HG03139 (cell line): ENCODE data around the gene IPCEF1.
"Not testable (repeated sequence)": the region's sequence is repeated elsewhere in the genome, so short reads cannot be mapped to it uniquely, and the experiment has no call there.

ENCODE experiments used
- ATAC-seq: cut with Tn5 transposase; IDR thresholded peaks from one replicate; pipeline ENCODE4 v1.9.1; 2021; ENCODE audit not compliant: unreplicated experiment

Gene IPCEF1

DNA sequence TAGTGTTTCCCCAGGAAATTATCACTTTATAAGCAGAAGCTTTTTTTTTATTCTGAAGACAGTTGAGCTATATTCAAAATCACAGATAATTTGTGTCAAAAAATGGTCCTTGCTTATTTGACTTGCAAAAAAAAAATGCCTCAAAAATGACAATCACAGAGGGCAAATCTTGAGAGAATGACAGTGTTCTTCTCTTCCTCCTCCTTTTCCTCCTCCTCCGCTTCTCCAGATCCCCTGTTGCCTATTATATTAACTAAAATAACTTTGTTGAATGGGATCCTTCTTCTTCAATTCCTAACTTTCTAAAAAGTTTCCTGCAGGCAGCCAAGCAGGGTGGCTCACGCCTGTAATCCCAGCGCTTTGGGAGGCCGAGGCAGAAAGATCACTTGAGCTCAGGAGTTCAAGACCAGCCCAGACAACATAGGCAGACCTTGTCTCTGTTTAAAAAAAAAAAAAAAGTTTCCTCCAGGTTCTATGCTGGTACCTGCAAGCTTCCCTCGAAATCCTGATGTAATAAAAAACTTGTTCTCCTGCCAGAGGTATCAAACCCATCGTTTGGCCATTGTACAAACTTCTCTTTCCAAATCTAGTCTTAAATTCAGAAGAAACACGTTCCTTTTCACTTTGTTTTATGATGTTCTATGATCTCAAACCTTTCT, 128.6 kb downstream of the IPCEF1 start:
- ATAC-seq: no peak

DNA sequence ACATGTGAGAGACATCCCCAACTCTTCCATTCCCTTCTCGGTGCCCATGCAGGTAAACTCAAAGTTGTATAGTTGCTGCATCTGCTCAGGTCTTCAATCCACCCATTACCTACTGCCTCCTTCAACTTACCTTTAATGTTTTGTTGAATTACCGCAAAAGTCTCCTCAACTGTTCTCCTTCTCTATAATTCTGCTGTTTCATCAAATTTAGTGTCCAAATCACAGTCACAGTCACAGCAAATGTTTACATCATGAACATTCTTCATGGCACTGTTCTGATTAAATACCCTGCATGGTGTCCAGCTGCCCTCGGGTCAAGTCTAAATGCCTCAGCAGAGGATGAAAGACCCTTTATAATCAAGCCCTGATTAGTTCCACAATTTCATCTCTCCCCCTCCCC, 130.1 kb downstream of the IPCEF1 start:
- no peak for ATAC-seq

DNA sequence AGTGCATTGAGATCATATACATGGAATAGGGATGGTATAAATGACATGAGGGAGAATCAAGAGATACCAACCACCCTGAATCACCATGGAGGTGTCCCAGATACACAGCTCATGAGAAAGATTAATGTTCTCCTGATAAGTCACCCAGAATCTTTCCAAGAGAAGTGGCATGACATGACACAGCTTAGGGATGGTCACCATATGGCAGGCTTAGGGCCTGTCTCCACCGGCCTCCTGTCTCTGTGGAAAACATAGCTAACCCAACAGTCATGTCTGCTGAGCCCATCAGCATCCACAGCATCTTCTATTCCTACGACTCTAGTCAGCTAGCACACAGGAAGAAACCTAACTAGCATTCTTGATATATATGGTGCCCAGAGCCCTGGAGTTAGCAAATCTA, 133.3 kb downstream of the IPCEF1 start:
- no peak for ATAC-seq

DNA sequence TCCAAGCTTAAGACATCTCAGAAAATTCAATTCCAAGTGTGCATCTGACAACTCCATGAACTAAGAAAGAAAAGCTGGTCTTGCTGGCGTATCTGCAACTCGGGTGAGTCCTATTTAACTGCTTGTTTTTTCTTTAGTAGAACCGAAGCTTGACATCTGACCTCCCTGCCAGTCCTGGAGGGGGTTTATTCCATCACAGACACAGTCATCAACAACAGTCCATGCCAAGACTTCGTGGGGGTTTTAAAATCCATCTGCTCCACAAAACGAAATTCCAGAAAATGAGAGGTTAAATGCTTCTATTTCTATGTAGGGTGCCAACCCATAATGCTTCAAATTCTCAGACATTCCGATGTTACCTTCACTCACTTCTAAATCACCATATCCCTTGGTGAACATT, 133.9 kb downstream of the IPCEF1 start:
- no peak for ATAC-seq

DNA sequence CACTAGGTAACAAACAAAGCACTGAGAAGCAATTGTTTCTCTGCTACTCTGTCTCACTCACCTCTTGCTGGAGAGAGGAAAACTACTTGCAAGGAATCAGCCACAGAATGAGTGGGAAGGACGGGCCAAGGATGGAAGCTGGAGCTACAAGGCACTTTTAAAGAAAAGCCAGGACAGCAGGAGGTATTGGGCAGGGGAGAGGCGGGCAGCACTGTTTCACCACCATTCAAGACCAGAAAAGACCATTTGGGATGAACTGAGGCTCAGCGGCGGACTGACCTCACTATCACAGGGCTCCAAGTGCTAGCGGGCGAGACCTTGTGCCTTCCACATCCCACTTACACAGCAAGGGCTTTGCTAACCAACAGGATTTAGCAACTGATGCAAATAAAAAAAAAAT, 137.4 kb downstream of the IPCEF1 start:
- no peak for ATAC-seq

DNA sequence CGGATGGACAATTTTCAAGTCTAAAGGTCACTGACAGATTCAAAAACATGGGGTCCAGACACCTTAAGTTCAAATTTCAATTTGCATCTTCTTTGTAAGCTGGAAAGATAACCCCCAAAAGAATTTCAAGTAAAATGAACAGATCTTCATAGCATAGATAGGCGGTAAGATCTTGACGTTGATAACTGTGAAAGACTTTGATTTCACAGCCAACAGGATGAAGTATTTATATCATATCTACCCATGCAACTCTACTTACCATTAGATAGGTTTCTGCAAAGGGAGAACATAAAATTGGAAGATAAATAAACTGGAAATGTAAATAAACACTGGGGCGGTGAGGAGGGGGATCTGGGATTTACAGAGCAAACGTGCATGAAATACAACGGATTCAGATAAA, 137.8 kb downstream of the IPCEF1 start:
- ATAC-seq: no peak

DNA sequence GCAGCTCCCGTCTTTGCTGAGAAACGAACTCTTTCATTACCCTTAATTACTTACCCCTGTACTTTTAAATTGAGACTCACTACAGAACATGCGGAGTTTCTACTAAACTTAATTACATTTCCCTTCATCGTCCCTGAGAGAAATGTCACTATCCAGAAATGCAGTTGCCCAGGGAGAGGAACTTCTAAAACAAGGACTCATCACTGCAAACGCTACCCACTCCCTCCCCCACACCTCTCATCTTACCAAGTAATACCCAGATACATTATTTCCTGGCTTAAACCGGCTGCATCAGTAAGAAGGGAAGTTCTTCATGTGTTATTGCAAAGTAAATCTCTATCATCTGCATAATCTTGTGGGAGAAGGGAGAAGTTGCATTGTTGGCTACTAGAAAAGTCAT, 138.3 kb downstream of the IPCEF1 start:
- ATAC-seq: no peak

DNA sequence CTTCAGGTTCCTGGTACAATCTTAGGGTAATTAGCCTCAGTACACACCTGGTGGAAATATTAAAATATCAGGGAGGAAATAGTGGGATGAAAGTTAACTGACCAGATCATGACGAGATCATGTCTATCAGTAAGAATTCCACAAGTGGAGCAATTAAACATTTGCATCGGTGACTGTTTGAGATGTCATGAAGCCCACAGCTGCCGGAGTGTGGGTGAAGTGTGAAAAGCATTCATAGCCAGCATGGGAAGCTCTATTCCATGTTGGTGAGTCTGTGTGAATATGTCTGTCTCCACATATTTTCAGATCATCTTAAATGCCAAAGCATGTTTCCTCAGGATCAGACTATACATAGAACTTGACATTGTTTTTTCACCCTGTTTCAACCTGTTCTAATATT, 142.8 kb downstream of the IPCEF1 start:
- ATAC-seq: no peak

DNA sequence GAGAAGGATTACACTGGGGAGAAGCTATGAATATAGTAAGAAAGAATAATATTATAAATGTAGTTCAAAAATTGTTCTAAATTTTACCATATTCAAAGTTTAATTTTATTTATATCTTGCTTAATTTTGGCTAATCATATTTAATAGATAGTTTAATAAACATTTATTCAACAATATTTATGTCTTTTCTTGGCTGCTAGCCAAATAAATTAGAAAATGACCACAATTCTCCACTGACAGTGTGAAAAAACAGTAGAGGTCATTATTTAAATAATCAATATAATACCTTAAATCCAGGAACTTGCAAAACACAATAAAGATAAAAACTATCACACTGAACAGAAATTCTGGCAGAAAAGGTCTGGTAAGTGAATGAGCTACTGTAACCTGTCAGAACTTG, 145.9 kb downstream of the IPCEF1 start:
- ATAC-seq: no peak

DNA sequence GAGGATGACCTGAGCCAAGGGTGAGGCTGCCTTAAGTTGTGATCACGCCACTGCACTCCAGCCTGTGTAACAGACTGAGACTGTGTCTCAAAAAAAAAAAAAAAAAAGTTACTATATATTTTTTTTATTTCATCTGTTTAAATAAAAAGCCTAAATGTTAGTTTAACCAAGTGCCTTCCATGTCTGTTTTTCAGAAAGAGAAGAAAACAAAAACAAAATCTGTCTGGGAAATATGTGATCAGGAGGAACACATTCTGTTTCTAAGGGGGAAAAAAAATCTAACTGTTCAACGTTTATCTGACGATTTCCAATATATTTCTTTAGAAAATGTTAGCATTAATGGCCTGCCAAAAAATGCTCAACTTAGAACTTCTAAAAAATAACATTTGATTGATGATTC, 147.0 kb downstream of the IPCEF1 start:
- ATAC-seq: no peak

DNA sequence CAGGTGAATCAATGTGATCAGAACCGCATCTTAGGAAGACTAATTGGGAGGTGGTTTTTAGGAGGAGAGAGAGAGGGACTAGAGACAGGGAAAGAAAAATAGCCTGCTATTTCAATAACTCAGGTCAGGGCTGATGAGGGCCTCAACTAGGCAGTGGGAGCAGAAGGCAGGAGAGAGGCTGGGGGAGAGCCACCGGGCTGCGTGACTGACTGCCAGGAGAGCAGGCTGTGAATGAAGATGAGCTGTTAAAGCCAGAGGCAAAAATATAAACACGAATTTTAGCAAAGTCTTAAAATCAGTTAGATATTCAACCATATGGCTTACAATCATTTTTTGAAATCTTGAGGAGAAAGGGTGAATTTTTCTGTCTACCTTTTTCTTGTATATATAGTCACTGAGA, 149.6 kb downstream of the IPCEF1 start:
- ATAC-seq: no peak

DNA sequence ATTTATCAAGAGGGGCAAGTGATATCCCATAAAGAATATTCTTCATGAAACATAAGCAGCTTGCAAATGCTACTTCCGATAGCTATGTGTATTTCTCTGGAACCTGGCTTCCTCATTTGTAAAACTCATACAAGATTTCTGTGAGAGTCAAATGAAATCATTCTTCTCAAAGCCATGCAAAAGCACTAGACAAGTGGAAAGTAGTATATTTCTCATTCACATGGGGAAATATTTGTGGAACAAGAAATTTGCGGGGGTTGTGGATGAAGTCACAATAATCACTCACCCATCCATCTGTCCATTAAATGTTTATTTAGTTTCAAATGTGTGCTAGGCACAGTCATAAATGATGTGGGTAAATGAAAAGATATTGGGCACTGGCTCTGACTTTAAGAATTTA, 150.5 kb downstream of the IPCEF1 start:
- ATAC-seq: no peak

DNA sequence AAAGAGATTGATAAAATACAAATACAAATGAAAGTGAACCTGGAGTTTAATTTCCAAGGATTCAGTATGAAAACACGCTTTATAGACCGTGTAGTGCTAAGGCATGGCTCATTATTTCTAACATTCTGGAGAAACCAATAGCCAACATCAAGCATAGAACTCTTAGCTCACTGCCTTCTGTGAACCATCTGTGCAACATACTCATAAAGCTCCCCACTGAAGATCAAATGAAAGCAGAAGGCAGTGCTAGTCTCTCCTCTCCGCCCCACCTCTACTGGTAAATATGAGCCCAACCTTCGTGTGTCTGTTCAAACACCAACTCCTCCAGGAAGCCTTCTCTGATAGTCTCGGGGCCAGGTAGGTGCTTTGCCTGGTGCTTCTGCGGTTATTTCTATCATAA, 153.6 kb downstream of the IPCEF1 start:
- no peak for ATAC-seq

DNA sequence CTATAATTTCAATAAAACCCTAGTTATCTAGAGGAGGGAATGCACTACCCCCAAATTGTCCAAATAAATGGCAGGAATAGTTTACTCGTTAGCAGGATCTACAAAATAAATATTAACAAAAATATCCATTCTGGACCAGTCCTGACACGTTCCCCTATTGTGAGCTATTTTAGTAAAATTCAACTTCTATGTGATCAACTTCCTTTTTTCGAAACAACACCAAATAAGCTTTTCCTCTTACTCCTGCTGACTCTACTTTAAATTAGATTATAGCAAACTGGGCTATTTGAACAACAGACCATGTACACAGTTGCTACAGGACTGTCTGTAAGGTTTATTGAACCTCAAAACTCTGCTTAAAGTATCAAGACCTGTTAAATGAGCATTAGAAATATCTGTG, 154.3 kb downstream of the IPCEF1 start:
- no peak for ATAC-seq

DNA sequence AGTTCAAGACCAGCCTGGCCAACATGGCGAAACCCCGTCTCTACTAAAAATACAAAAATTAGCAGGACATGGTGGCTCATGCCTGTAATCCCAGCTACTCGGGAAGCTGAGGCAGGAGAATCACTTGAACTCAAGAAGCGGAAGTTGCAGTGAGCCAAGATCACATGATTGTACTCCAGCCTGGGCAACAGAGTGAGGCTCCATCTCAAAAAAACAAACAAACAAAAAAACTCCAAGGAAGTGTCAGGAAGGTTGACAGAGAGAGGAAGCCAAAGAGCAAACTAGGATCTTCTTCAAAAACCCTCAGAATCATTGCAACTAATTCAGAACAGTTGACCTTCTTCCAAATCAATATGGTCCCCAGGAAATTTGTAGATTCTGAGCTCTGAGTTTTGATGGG, 154.9 kb downstream of the IPCEF1 start:
- ATAC-seq: not testable (repeated sequence)

DNA sequence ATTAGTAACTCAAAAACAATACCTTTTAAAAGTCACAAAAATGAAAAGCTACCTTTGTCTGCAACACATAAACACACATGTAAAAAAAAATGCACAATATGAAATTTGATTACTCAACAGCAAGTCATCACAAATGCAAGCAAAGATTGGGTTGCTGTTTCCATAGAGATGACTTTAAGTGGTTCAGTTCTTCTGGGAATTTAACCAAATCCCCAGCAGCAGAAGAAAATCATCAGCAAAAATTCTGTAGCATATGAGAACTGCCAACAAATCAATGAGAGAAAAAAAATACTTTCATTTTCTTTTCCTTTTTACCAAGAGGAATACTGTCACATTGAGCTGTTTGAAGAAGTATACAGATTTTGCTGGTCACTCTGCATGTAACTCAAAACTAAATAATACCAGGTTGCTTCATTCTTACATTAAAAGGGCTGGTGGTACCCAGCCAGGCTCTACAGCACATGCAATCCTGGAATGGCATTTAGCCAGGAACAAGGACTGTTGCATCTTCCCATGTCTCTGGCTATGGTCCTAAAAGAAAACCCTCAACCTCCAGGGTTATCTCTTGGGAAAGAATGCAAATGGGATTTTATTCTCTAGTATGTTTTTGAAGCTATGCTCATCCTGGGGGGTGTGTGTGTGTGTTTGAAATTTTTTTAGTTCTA, 159.3 kb downstream of the IPCEF1 start:
- no peak for ATAC-seq

DNA sequence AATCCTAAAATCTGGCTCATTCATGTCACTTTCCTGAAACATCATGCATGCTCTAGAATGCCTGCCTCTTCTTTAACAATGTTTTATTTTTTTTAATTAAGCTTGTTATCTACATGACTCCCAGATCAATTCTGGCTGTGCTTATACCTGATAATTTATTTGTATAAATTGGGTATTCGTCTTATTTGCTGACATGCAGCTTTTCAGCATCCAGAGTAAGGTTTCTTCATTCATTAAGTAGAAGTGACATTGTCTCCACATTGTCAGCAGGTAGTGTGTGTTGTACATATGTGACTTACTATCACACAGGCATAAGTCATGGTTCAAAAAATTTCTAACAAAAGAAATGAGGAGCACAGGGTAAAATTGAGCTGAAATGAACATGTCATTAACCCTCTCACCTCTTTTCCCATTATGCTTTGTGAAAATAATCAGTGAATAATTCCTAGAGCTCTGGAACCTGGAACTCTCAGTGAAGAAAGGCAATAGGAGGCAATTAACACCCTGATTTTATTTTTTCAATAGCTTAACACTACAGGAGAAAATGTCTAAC, 160.2 kb downstream of the IPCEF1 start:
- no peak for ATAC-seq

DNA sequence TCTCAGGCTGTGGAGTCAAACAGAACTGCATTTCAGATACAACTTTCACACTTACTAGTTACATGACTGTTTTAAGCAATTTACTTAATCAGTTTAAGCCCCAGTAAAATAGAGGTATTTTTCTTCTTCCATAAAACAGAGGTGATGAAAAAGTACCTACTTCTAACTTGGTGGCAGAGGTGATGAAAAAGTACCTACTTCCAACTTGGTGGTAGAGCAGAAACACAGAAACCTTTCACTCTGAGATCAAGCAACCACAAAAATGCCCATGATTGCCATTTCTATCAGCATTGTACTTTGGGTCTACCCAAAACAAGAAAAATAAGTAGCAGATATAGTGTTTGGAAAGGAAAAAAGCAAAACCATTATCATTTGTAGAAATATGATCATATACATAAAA, 168.9 kb downstream of the IPCEF1 start:
- ATAC-seq: no peak

DNA sequence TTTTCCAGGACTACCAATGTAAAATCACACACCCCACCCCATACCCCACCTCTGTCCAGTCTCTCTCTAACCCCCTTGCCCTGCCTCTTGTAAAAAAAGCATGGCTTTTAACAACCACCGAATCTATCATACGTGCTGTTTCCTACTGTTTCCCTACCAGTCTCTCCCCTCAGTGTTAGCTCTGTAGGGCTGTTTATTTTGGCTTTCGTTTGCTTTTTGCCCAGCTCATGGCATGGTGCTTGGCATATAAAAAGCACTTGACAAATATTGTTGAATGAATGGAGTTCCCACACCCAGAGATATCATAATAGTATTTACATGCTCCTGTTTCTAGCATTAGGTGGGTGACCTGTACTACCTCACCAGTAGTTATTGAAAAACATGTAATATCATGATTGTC, 169.4 kb downstream of the IPCEF1 start:
- no peak for ATAC-seq

DNA sequence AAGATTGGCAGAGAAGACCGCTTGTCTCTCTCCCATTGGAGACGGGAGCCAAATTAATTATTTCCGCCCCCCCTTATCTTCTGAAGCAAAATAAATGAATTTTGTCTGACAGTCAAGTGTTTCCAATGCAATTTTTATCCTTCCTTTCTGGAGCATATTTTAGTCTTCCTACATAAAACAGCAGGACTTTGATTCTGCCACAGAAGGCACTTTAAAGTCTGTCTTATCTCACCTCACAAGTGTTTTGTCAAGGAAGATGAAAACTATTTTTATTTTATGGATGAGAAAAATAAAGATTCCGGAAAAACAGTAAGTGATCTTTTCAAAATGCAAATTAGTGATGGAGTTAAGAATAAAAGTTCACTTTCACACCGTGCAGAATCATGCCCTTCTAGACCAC, 177.2 kb downstream of the IPCEF1 start:
- ATAC-seq: no peak

DNA sequence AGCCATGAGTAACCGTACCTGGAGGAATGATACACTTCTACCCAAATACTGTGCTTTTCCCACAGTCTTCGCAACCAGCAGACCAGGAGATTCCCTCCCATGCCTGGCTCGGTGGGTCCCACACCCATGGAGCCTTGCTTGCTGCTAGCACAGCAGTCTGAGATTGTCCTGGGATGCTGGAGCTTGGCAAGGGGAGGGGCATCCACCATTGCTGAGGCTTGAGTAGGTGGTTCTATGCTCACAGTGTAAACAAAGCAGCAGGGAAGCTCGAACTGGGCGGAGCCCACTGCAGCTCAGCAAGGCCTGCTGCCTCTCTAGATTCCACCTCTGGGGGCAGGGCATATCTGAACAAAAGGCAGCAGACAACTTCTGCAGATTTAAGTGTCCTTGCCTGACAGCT, 184.2 kb downstream of the IPCEF1 start:
- ATAC-seq: not testable (repeated sequence)

DNA sequence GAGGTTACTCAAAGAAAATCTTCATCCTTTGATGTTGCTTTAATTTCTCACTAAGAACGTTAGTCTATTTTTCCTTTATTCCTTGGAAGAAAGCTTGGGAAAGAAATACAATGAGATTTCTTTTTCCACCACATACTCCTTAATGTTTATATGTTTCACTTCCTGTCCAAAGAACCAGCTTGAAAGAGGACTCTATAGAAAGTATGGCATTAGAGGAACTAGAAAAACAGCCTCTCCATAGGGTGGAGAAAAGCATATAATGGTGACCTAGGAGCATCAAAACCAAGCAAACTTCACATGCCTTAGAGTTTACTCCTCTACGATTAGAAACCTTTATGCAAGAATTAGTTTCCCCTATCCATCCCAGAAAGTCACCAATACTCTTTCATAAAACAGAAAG, 186.5 kb downstream of the IPCEF1 start:
- no peak for ATAC-seq
